WTC11 (cell line): Measurements from ENCODE around the gene SGCG.

Experiments used
- ATF1 ChIP-seq: sonication (generic); formaldehyde crosslinking; IDR thresholded peaks from 2 replicates; pipeline ENCODE4 v1.8.1; 2023; ENCODE audit warnings: mild to moderate bottlenecking, moderate library complexity, missing genetic modification reagents
- ATF2 ChIP-seq: sonication (generic); formaldehyde crosslinking; IDR thresholded peaks from 2 replicates; pipeline ENCODE4 v1.8.1; 2022; ENCODE audit warnings: low read depth, missing genetic modification reagents, borderline replicate concordance
- CTCF ChIP-seq: fragments of 200-600 bp; IDR thresholded peaks from 2 replicates; pipeline ENCODE4 v1.8.0; 2022; ENCODE audit warnings: antibody characterized with exemption
- E2F4 ChIP-seq: sonication (generic); formaldehyde crosslinking; IDR thresholded peaks from 2 replicates; pipeline ENCODE4 v1.8.1; 2022; ENCODE audit warnings: low read depth, mild to moderate bottlenecking, moderate library complexity, missing genetic modification reagents, borderline replicate concordance
- ETV6 ChIP-seq: sonication (generic); formaldehyde crosslinking; IDR thresholded peaks from 2 replicates; pipeline ENCODE4 v1.8.1; 2022; ENCODE audit warnings: mild to moderate bottlenecking, missing genetic modification reagents
- MAX ChIP-seq: sonication (generic); formaldehyde crosslinking; IDR thresholded peaks from 2 replicates; pipeline ENCODE4 v1.8.0; 2022; ENCODE audit warnings: mild to moderate bottlenecking, missing genetic modification reagents
- ZBTB43 ChIP-seq: sonication (generic); formaldehyde crosslinking; IDR thresholded peaks from 2 replicates; pipeline ENCODE4 v1.8.1; 2023; ENCODE audit warnings: mild to moderate bottlenecking, missing genetic modification reagents

- TF ChIP-seq CTCF (no peak), MAX (CRISPR knock-in tag) (no peak), ATF1 (CRISPR knock-in tag) (no peak), ETV6 (CRISPR knock-in tag) (no peak), E2F4 (CRISPR knock-in tag) (no peak), ATF2 (CRISPR knock-in tag) (no peak), ZBTB43 (CRISPR knock-in tag) (no peak)
Observed at GRCh38 chr13:23159760-23160637, 20.8 kb upstream of the SGCG start.
